Endothelial cell of umbilical vein (primary cell): Measurements from ENCODE around the gene SLC25A46. TPM values are rescaled to one million over a fixed set of nuclear protein-coding genes. Genes with fewer than 3 reads are reported as not detected.

Experiments used
- BruUV-seq: library from RNA; stranded (reverse); fragments of 400-500 nt; replicated peaks from 2 replicates; lab custom pipeline; 2021; lab: Mats Ljungman, UMichigan
- CTCF ChIA-PET: fragments of 300-600, 350-600 bp; sonication (Branson Sonifier 250); formaldehyde crosslinking; loops from one replicate; lab custom pipeline; 2021; ENCODE audit warnings: antibody characterized with exemption, inconsistent platforms; lab: Charles Lee
- POLR2A ChIA-PET: fragments of 300-600, 350-600 bp; sonication (Branson Sonifier 250); formaldehyde crosslinking; loops from one replicate; lab custom pipeline; 2021; ENCODE audit warnings: antibody characterized with exemption, inconsistent platforms; lab: Charles Lee
- DNase-seq: peaks from one replicate; pipeline ENCODE4 v3.0.0-alpha.2; 2011; ENCODE audit warnings: low read depth, low spot score
- FAIRE-seq: peaks from 2 replicates; lab custom pipeline; 2011; peaks lifted over from hg19 to GRCh38; lab: Jason Lieb, UNC
- H2AFZ ChIP-seq: 2 replicates; pipeline ENCODE4 v1.6.0; 2012; ENCODE audit warnings: low read depth, low read length, control low read depth, inconsistent platforms
- H3K27ac ChIP-seq: 2 replicates; pipeline ENCODE4 v1.5.1; 2011; ENCODE audit warnings: low read depth, mild to moderate bottlenecking, control low read depth, low read length, moderate library complexity; ENCODE audit not compliant: insufficient read depth
- H3K27me3 ChIP-seq, 2 experiments: 2 replicates each; pipeline versions ENCODE4 v1.6.0 to v1.6.1; 2011; ENCODE audit warnings: low read length in 2 of 2, mixed read lengths in 1 of 2; ENCODE audit not compliant: control insufficient read depth in 2 of 2, insufficient read depth in 2 of 2
- H3K36me3 ChIP-seq, 2 experiments: 2 replicates in 1 of 2; 3 replicates in 1 of 2; pipeline ENCODE4 v1.5.1; 2011; ENCODE audit warnings: low read length in 2 of 2, mild to moderate bottlenecking in 1 of 2, moderate library complexity in 1 of 2; ENCODE audit not compliant: control insufficient read depth in 2 of 2, insufficient read depth in 2 of 2; ENCODE audit errors: extremely low read depth in 1 of 2
- H3K4me1 ChIP-seq: 3 replicates; pipeline ENCODE4 v1.5.1; 2011; ENCODE audit warnings: mild to moderate bottlenecking, low read length; ENCODE audit not compliant: control insufficient read depth, insufficient read depth; ENCODE audit errors: extremely low read depth
- H3K4me2 ChIP-seq: 2 replicates; pipeline ENCODE4 v1.6.1; 2011; ENCODE audit warnings: low read length, control low read depth, mixed read lengths; ENCODE audit not compliant: insufficient read depth
- H3K4me3 ChIP-seq, 3 experiments: fragments of 200-600 bp in 1 of 3; sonication (generic), shearing (Covaris generic) in 1 of 3; replicated peaks in 1 of 3; 2 replicates each; pipeline ENCODE4 v1.5.1; 2011 to 2016; ENCODE audit warnings: control low read depth in 3 of 3, low read length in 3 of 3, mild to moderate bottlenecking in 2 of 3, inconsistent platforms in 1 of 3, low read depth in 1 of 3, moderate library complexity in 1 of 3; ENCODE audit not compliant: insufficient read depth in 1 of 3
- H3K79me2 ChIP-seq: 2 replicates; pipeline ENCODE4 v1.6.0; 2012; ENCODE audit warnings: low read length, inconsistent platforms; ENCODE audit not compliant: control insufficient read depth, insufficient read depth
- H3K9ac ChIP-seq: replicated peaks from 2 replicates; pipeline ENCODE3; 2011; ENCODE audit warnings: low read length, control low read depth; ENCODE audit not compliant: insufficient read depth; ENCODE audit errors: extremely low read depth
- H3K9me1 ChIP-seq: replicated peaks from 3 replicates; pipeline ENCODE4 v1.6.0; 2011; ENCODE audit warnings: mild to moderate bottlenecking, low read length; ENCODE audit not compliant: control insufficient read depth, insufficient read depth; ENCODE audit errors: extremely low read depth
- H3K9me3 ChIP-seq: replicated peaks from 2 replicates; pipeline ENCODE4 v1.5.1; 2012; ENCODE audit warnings: low read length, inconsistent platforms; ENCODE audit not compliant: control insufficient read depth, insufficient read depth
- H4K20me1 ChIP-seq: replicated peaks from 2 replicates; pipeline ENCODE3; 2011; ENCODE audit warnings: mild to moderate bottlenecking, low read length; ENCODE audit not compliant: control insufficient read depth, insufficient read depth; ENCODE audit errors: extremely low read depth
- CTCF ChIP-seq, 2 donors: IDR thresholded peaks; 1 replicate in 1 of 2; 2 replicates in 1 of 2; pipeline ENCODE4 v1.5.1; 2011; ENCODE audit warnings: low read length in 2 of 2, mild to moderate bottlenecking in 2 of 2, moderate library complexity in 2 of 2, control low read depth in 1 of 2, inconsistent platforms in 1 of 2, low read depth in 1 of 2; ENCODE audit not compliant: insufficient read depth in 1 of 2; ENCODE audit errors: extremely low read depth in 1 of 2
- EZH2 ChIP-seq: IDR thresholded peaks from 2 replicates; pipeline ENCODE4 v1.6.1; 2012; ENCODE audit warnings: borderline replicate concordance, low read depth, mild to moderate bottlenecking, moderate library complexity, low read length, inconsistent platforms; ENCODE audit not compliant: severe bottlenecking
- FOS ChIP-seq: IDR thresholded peaks from 2 replicates; pipeline ENCODE4 v1.6.1; 2011; ENCODE audit warnings: mild to moderate bottlenecking, low read length, moderate library complexity, borderline replicate concordance; ENCODE audit not compliant: insufficient read depth
- GATA2 ChIP-seq: IDR thresholded peaks from 2 replicates; pipeline ENCODE4 v1.7.0; 2011; ENCODE audit warnings: low read depth, mild to moderate bottlenecking, moderate library complexity, mixed read lengths, low read length; ENCODE audit not compliant: insufficient read length, insufficient read depth
- JUN ChIP-seq: IDR thresholded peaks from 2 replicates; pipeline ENCODE4 v1.6.1; 2011; ENCODE audit warnings: borderline replicate concordance, low read depth; ENCODE audit not compliant: insufficient read length, insufficient read depth
- MAX ChIP-seq: IDR thresholded peaks from 2 replicates; pipeline ENCODE4 v1.6.1; 2011; ENCODE audit not compliant: insufficient read depth, insufficient read length
- MYC ChIP-seq: IDR thresholded peaks from one replicate; pipeline ENCODE4 v1.6.1; 2011; ENCODE audit warnings: mild to moderate bottlenecking, low read depth, low read length
- POLR2A ChIP-seq: IDR thresholded peaks from 2 replicates; pipeline ENCODE4 v1.6.1; 2012; ENCODE audit warnings: low read depth, mild to moderate bottlenecking, control low read depth, low read length
- POLR2AphosphoS5 ChIP-seq: IDR thresholded peaks from 2 replicates; pipeline ENCODE4 v1.6.1; 2012; ENCODE audit warnings: low read depth, mild to moderate bottlenecking, control low read depth, low read length, moderate library complexity; ENCODE audit not compliant: insufficient read depth
- dilution Hi-C: fragments of 300-500 bp; cut with MboI; formaldehyde crosslinking; loops from one replicate; pipeline ENCODE4 v1.15.0; 2019; ENCODE audit warnings: low sequenced_read_pairs; ENCODE audit not compliant: extremely low pct_ligation_motif_present
- intact Hi-C: fragments of 100-400 bp; cut with micrococcal nuclease; formaldehyde crosslinking; loops from one replicate; pipeline ENCODE4 v1.10.0; 2022
- polyA plus RNA-seq, 4 experiments: library from polyadenylated mRNA; depleted of rRNA in 3 of 4; stranded (reverse) in 3 of 4; unstranded in 1 of 4; fragments of >200 nt; gene quantifications; 2 replicates each; pipeline versions ENCODE4 v1.2.1 to v1.2.3, GENCODE V29; 2011 to 2012; ENCODE audit warnings: missing spikeins in 1 of 4
- total RNA-seq: library from RNA; stranded (reverse); gene quantifications from 2 replicates; pipeline ENCODE4 v1.2.3, GENCODE V29; 2021

The SLC25A46 gene
- total and polyA plus RNA-seq, 2 donors (not counting 3 experiments of a cell fraction or from before 2014, with no cell fraction given) = 13.5 to 31.1 TPM

- FAIRE-seq (peak; percentile 64), DNase-seq (peak; percentile 62)
- Histone ChIP-seq H3K9ac (no peak overlapping the region), H3K27ac (no peak overlapping the region), H3K79me2 (no peaks in the 10 kb centered on the region), H3K9me3 (no peaks in the 10 kb centered on the region), H4K20me1 (no peaks in the 10 kb centered on the region), H3K36me3 (peaks cover 8 to 13% of the 10 kb centered on the region in 2 experiments), H3K4me3 (no peak overlapping the region), H2AFZ (no peak overlapping the region), H3K4me1 (no peaks in the 10 kb centered on the region), H3K27me3 (no peaks in the 10 kb centered on the region), H3K4me2 (no peak overlapping the region), H3K9me1 (no peaks in the 10 kb centered on the region)
- ChIA-PET CTCF (interaction anchor here (0.6 to 3.1 kb wide), 12 partner anchors 10 to 794 kb away, joined by 3 to 16 read pairs (median 4); no protein-coding TSS in a partner anchor), POLR2A (no interaction called here)
- TF ChIP-seq POLR2AphosphoS5 = no peak
- TF ChIP-seq CTCF (IDR thresholded peaks at IDR 0.05; ENCODE audit: extremely low read depth in 1 of 2, insufficient read depth in 1 of 2, low read depth in 1 of 2, low read length in 2 of 2) = peak; percentile 47 to 48
- dilution Hi-C loops (no loop called here), intact Hi-C loops (loop anchor here (1.0 to 10.0 kb wide), 6 partner anchors 315 to 1390 kb away; partner anchors contain the start of genes STARD4, TSLP and WDR36)
- no TSS peak for BruUV-seq
Observed at GRCh38 chr5:110757118-110757729, 18.4 kb downstream of the SLC25A46 start.

GRCh38 chr5:110760158-110760557 lies 21.4 kb downstream of the SLC25A46 start:
- H3K27ac ChIP-seq = no peak overlapping the region
- dilution Hi-C loops = no loop called here
- no peak overlapping the region for H2AFZ ChIP-seq
- no TSS peak for BruUV-seq
- H3K9me3 ChIP-seq = no peaks in the 10 kb centered on the region
- POLR2A ChIA-PET = no interaction called here
- TF ChIP-seq POLR2A = no peak
- no peak for TF ChIP-seq JUN
- no peak for TF ChIP-seq MYC
- TF ChIP-seq CTCF (IDR thresholded peaks at IDR 0.05; ENCODE audit: extremely low read depth in 1 of 2, insufficient read depth in 1 of 2, low read depth in 1 of 2, low read length in 2 of 2) = no peak
- TF ChIP-seq POLR2AphosphoS5 = no peak
- TF ChIP-seq GATA2 = no peak
- TF ChIP-seq EZH2 = no peak
- TF ChIP-seq MAX = no peak
- no peak for TF ChIP-seq FOS
- CTCF ChIA-PET = no interaction called here
- H3K27me3 ChIP-seq = no peaks in the 10 kb centered on the region
- no peaks in the 10 kb centered on the region for H4K20me1 ChIP-seq
- no peak overlapping the region for H3K4me2 ChIP-seq
- no peaks in the 10 kb centered on the region for H3K4me1 ChIP-seq
- no peak overlapping the region for H3K9ac ChIP-seq
- no peaks in the 10 kb centered on the region for H3K9me1 ChIP-seq
- intact Hi-C loops = no loop called here
- H3K4me3 ChIP-seq = no peak overlapping the region
- H3K36me3 ChIP-seq = peaks cover 8 to 13% of the 10 kb centered on the region in 2 experiments
- H3K79me2 ChIP-seq = no peaks in the 10 kb centered on the region
- DNase-seq = no peak
- no peak for FAIRE-seq
